Mesenchymal stem cell (in vitro differentiated cells and primary cell): Measurements from ENCODE around the gene SYNRG. TPM values are rescaled to one million over a fixed set of nuclear protein-coding genes. Genes with fewer than 3 reads are reported as not detected.

ENCODE experiments used
- small RNA-seq: library from polyadenylated mRNA; stranded (forward); fragments of <200 nt; extraction: miRNeasy Mini kit (QIAGEN cat#:217004); gene quantifications from one replicate; pipeline ENCODE3, GENCODE V24; 2013; ENCODE audit warnings: low read depth

Gene SYNRG

Small RNA genes lying within 50 kb of the gene (small RNA-seq; reads per million reads assigned to genes)
- not detected for gene MIR378J
